Measurements from ENCODE around the gene RNF34. TPM values are rescaled to one million over a fixed set of nuclear protein-coding genes. Genes with fewer than 3 reads are reported as not detected.
"Not testable (repeated sequence)": the region's sequence is repeated elsewhere in the genome, so short reads cannot be mapped to it uniquely, and the experiment has no call there.

The RNF34 gene
- total and polyA plus RNA-seq, 3 donors from 2014 or later: 59.2 to 96.6 (median 84.5) TPM

GRCh38 chr12:121378736-121379135 is 21.2 kb upstream of the RNF34 start:
- Histone ChIP-seq H3K36me3 (ENCODE audit: low read depth, missing control alignments) (no peaks in the 10 kb centered on the region), H3K4me3 (no peak overlapping the region), H3K9me3 (no peaks in the 10 kb centered on the region), H3K4me1 (no peaks in the 10 kb centered on the region), H3K27ac (no peak overlapping the region), H3K27me3 (no peaks in the 10 kb centered on the region)
- DNase-seq: no peak
- intact Hi-C loops (cut with DNase I; ENCODE audit: low total_unique reads): no loop called here
- 80 to 82% methylated on average over 5 of the region's 5 CpGs for WGBS, 2 donors
- TF ChIP-seq CTCF (IDR thresholded peaks at IDR 0.05): no peak
- TF ChIP-seq POLR2A (IDR thresholded peaks at IDR 0.05): no peak

DNA sequence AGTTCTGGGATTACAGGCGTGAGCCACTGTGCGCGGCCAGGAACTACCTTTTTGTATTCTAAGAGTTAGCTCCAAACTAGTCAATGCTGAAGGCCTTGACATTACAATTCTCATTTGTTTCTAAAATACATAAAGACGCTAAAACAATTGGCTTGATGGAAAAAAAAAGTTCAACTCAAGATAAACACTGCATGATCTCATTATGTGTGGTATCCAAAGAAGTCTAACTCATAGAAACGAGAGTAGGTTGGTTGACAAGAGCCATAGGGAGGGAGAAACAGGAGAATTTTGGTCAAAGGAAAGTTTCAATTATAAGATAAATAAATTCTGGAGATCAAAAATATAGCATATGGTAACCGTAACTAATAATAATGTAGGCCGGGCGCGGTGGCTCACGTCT is 20.0 kb upstream of the RNF34 start:
- WGBS, 2 donors: 84 to 90% methylated on average over 10 of the region's 10 CpGs
- H3K27ac ChIP-seq: no peak overlapping the region
- H3K27me3 ChIP-seq: no peaks in the 10 kb centered on the region
- no peaks in the 10 kb centered on the region for H3K4me1 ChIP-seq
- H3K9me3 ChIP-seq: no peaks in the 10 kb centered on the region
- no peak for DNase-seq
- intact Hi-C loops (cut with DNase I; ENCODE audit: low total_unique reads): no loop called here
- no peaks in the 10 kb centered on the region for H3K36me3 ChIP-seq (ENCODE audit: low read depth, missing control alignments)
- no peak overlapping the region for H3K4me3 ChIP-seq
- TF ChIP-seq POLR2A (IDR thresholded peaks at IDR 0.05): no peak
- TF ChIP-seq CTCF (IDR thresholded peaks at IDR 0.05): no peak

DNA sequence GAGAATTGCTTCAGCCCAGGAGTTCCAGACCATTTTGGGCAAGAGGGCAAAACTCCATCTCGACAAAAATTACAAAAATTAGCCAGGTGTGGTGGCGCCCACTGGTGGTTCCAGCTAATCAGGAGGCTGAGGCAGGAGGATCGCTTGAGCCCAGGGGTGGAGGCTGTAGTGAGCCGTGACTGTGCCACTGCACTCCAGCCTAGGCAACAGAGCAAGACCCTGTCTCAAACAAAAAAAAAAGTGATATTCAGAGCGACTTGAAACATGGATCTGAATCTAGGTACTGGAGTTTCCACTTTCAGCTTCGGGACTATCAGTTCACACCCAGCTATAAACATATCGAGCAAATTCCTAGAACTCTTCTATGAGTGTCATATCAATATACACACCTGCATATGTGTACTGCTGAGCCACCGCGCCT is 16.3 kb upstream of the RNF34 start:
- no peak overlapping the region for H3K27ac ChIP-seq
- H3K4me1 ChIP-seq: no peaks in the 10 kb centered on the region
- 89 to 93% methylated on average over 9 of the region's 9 CpGs for WGBS, 2 donors
- H3K27me3 ChIP-seq: no peaks in the 10 kb centered on the region
- H3K4me3 ChIP-seq: no peak overlapping the region
- H3K36me3 ChIP-seq (ENCODE audit: low read depth, missing control alignments): no peaks in the 10 kb centered on the region
- intact Hi-C loops (cut with DNase I; ENCODE audit: low total_unique reads): no loop called here
- no peaks in the 10 kb centered on the region for H3K9me3 ChIP-seq
- no peak for TF ChIP-seq POLR2A (IDR thresholded peaks at IDR 0.05)
- no peak for TF ChIP-seq CTCF (IDR thresholded peaks at IDR 0.05)
- DNase-seq: no peak

DNA sequence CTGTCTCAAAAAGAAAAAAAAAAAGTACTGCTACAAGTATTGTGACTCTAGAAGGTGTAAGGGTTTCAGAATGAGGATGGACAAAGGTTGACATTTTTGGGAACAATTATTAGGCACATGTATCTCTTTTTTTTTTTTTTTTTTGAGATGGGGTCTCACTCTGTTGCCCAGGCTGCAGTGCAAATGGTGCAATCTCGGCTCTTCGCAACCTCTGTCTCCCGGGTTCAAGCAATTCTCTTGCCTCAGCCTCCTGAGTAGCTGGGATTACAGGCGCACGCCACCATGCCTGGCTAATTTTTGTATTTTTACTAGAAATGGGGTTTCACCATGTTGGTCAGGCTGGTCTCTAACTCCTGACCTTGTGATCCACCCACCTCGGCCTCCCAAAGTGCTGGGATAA is 15.0 kb upstream of the RNF34 start:
- H3K36me3 ChIP-seq (ENCODE audit: low read depth, missing control alignments); H3K27ac ChIP-seq; H3K4me3 ChIP-seq; DNase-seq; H3K4me1 ChIP-seq; H3K27me3 ChIP-seq; H3K9me3 ChIP-seq; intact Hi-C loops (cut with DNase I; ENCODE audit: low total_unique reads): not testable (repeated sequence)
- WGBS, 2 donors: 76 to 78% methylated on average over 6 of the region's 6 CpGs

- Histone ChIP-seq H3K4me1 (no peaks in the 10 kb centered on the region), H3K36me3 (ENCODE audit: low read depth, missing control alignments) (no peaks in the 10 kb centered on the region), H3K4me3 (no peak overlapping the region), H3K27me3 (no peaks in the 10 kb centered on the region), H3K9me3 (no peaks in the 10 kb centered on the region), H3K27ac (no peak overlapping the region)
- no peak for DNase-seq
- intact Hi-C loops (cut with DNase I; ENCODE audit: low total_unique reads): no loop called here
- WGBS, 2 donors: 86 to 88% methylated on average over 5 of the region's 5 CpGs
- TF ChIP-seq POLR2A (IDR thresholded peaks at IDR 0.05) (no peak), CTCF (IDR thresholded peaks at IDR 0.05) (no peak)
Observed at GRCh38 chr12:121388421-121388981, 11.4 kb upstream of the RNF34 start.
